Naive thymus-derived CD4-positive, alpha-beta T cell (primary cell): ENCODE measurements around the gene PTPRT. TPM values are rescaled to one million over a fixed set of nuclear protein-coding genes. Genes with fewer than 3 reads are reported as not detected.
A peak's percentile ranks its signal among the peaks of the same experiment; 100 is the strongest.

Source experiments
- ATAC-seq: fragments of 150-1000 bp; cut with Tn5 transposase; 2 replicates; pipeline ENCODE4 v1.10.0; 2021; ENCODE audit warnings: mild to moderate bottlenecking, moderate library complexity
- CTCF ChIA-PET: fragments of 350-600 bp; sonication (Branson Sonifier 250); formaldehyde crosslinking; loops from one replicate; lab custom pipeline; 2021; ENCODE audit warnings: antibody characterized with exemption; lab: Charles Lee
- POLR2A ChIA-PET: fragments of 350-600 bp; sonication (Branson Sonifier 250); formaldehyde crosslinking; loops from one replicate; lab custom pipeline; 2021; ENCODE audit warnings: antibody characterized with exemption, inconsistent platforms; lab: Charles Lee
- DNase-seq, 9 donors: peaks; one replicate each; pipeline versions ENCODE4 v3.0.0 to v3.0.0-alpha.2; 2020 to 2022; ENCODE audit warnings: mixed read lengths in 1 of 9
- H3K27ac ChIP-seq: one replicate; pipeline ENCODE4 v1.7.0; 2013; ENCODE audit warnings: mild to moderate bottlenecking, low read depth, low read length, moderate library complexity
- H3K27me3 ChIP-seq, 2 donors: one replicate each; pipeline ENCODE4 v1.7.0; 2013; ENCODE audit warnings: low read length in 2 of 2, mild to moderate bottlenecking in 2 of 2, moderate library complexity in 2 of 2; ENCODE audit not compliant: control insufficient read depth in 2 of 2, insufficient read depth in 2 of 2
- H3K36me3 ChIP-seq, 3 experiments: 1 replicate in 2 of 3; 2 replicates in 1 of 3; pipeline ENCODE4 v1.7.0; 2013; ENCODE audit warnings: low read length in 3 of 3, mild to moderate bottlenecking in 3 of 3, moderate library complexity in 1 of 3; ENCODE audit not compliant: insufficient read depth in 3 of 3, control insufficient read depth in 2 of 3
- H3K4me1 ChIP-seq, 2 donors: one replicate each; pipeline ENCODE4 v1.7.0; 2013; ENCODE audit warnings: low read length in 2 of 2, mild to moderate bottlenecking in 2 of 2, moderate library complexity in 1 of 2; ENCODE audit not compliant: control insufficient read depth in 2 of 2, insufficient read depth in 2 of 2
- H3K4me3 ChIP-seq: 2 replicates; pipeline ENCODE4 v1.7.0; 2013; ENCODE audit warnings: mild to moderate bottlenecking, low read length
- H3K9me3 ChIP-seq, 3 experiments: 1 replicate in 2 of 3; 2 replicates in 1 of 3; pipeline ENCODE4 v1.7.0; 2013; ENCODE audit warnings: low read length in 3 of 3; ENCODE audit not compliant: control insufficient read depth in 2 of 3
- H3K27ac Mint-ChIP-seq, 9 donors: one replicate each; pipeline ENCODE4 v1.8.0; 2020 to 2022; ENCODE audit warnings: mixed read lengths in 9 of 9, mild to moderate bottlenecking in 8 of 9, moderate library complexity in 5 of 9, inconsistent platforms in 2 of 9
- H3K27me3 Mint-ChIP-seq, 5 donors: one replicate each; pipeline ENCODE4 v1.8.0; 2021 to 2022; ENCODE audit warnings: mixed read lengths in 5 of 5, mild to moderate bottlenecking in 1 of 5
- H3K36me3 Mint-ChIP-seq, 5 donors: one replicate each; pipeline ENCODE4 v1.8.0; 2020 to 2022; ENCODE audit warnings: mixed read lengths in 5 of 5, mild to moderate bottlenecking in 3 of 5, inconsistent platforms in 1 of 5
- H3K4me1 Mint-ChIP-seq, 7 donors: one replicate each; pipeline ENCODE4 v1.8.0; 2020 to 2022; ENCODE audit warnings: mixed read lengths in 7 of 7, mild to moderate bottlenecking in 3 of 7, inconsistent platforms in 1 of 7
- H3K4me3 Mint-ChIP-seq, 10 donors: one replicate each; pipeline ENCODE4 v1.8.0; 2020 to 2022; ENCODE audit warnings: mild to moderate bottlenecking in 10 of 10, mixed read lengths in 10 of 10, moderate library complexity in 6 of 10, inconsistent platforms in 2 of 10
- H3K9me3 Mint-ChIP-seq, 11 donors: one replicate each; pipeline ENCODE4 v1.8.0; 2020 to 2022; ENCODE audit warnings: mixed read lengths in 11 of 11, mild to moderate bottlenecking in 4 of 11, inconsistent platforms in 1 of 11, moderate library complexity in 1 of 11
- intact Hi-C, 2 donors: fragments of 100-400 bp; cut with micrococcal nuclease; formaldehyde crosslinking; loops; one replicate each; pipeline ENCODE4 v1.15.1; 2023
- polyA plus RNA-seq, 2 donors: library from polyadenylated mRNA; unstranded; fragments of 300-500 nt; fragmentation: Illumina TruSeq; gene quantifications; one replicate each; pipeline ENCODE4 v1.2.3, GENCODE V29; 2021
- total RNA-seq, 6 experiments: library from RNA in 5 of 6; stranded (reverse) in 5 of 6; gene quantifications; 1 replicate in 5 of 6; 2 replicates in 1 of 6; pipeline ENCODE4 v1.2.3 and lab custom pipeline; 2021 to 2026

PTPRT gene
- total and polyA plus RNA-seq, 7 experiments from 2014 or later: not detected

DNA sequence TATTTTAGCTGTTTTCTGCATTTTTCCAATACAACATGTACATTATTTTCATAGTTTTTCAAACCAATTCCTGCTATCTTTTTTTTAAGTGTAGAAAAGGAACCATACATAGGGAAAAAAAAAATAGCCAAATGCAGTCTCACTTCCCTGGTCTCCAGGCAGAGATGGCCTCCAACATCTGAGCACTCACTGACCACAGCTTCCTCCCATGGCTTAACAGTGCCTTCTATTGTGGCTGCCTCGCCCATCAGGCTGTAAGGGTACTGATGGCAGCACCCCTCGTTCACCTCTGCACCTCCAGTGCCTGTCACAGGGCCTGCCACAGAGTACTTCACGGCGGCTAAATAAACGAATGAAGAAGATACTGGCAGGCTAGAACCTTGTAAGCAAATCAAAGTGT lies 591.1 kb downstream of the PTPRT start:
- H3K27ac Mint-ChIP-seq: no peak overlapping the region
- CTCF ChIA-PET: no interaction called here

DNA sequence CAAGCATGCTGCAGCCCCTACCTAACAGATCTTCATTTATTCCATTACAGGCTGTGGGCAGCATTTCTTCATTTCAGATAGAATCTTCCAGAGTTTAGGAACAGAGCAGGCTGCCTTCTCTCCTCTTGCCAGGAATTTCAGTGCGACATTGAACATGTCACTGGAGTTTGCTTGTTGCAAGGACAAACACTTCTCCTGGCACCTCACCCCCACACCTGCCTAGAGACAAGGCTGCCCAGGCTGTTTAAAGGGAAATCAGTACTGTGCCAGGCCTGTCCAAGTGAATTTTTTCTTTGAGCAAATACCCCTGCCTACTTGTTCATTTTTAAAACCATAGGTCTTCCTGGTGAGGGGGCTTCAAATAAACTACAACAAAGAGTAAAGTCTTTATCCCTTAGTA lies 594.1 kb downstream of the PTPRT start:
- DNase-seq (no peak), ATAC-seq (no peak)
- H3K36me3 ChIP-seq: no peaks in the 10 kb centered on the region
- Mint-ChIP-seq H3K36me3 (no peaks in the 10 kb centered on the region), H3K27ac (no peak overlapping the region), H3K9me3 (peaks cover 0 to 7% (median 0%) of the 10 kb centered on the region in 11 donors), H3K4me1 (no peaks in the 10 kb centered on the region), H3K27me3 (peaks cover 0 to 3% (median 0%) of the 10 kb centered on the region in 5 donors), H3K4me3 (no peak overlapping the region)
- POLR2A ChIA-PET: no interaction called here
- H3K4me3 ChIP-seq: no peak overlapping the region
- no peaks in the 10 kb centered on the region for H3K4me1 ChIP-seq
- H3K27ac ChIP-seq: no peak overlapping the region
- no peaks in the 10 kb centered on the region for H3K9me3 ChIP-seq
- intact Hi-C loops: no loop called here
- no peaks in the 10 kb centered on the region for H3K27me3 ChIP-seq
- CTCF ChIA-PET: no interaction called here

More for the DNA sequence above, 591.1 kb downstream of the PTPRT start:
- Mint-ChIP-seq H3K4me1 (no peaks in the 10 kb centered on the region), H3K4me3 (no peak overlapping the region), H3K36me3 (no peaks in the 10 kb centered on the region), H3K9me3 (peaks cover 0 to 7% (median 2%) of the 10 kb centered on the region in 11 donors), H3K27me3 (peaks cover 0 to 3% (median 0%) of the 10 kb centered on the region in 5 donors)
- Histone ChIP-seq H3K4me3 (no peak overlapping the region), H3K27ac (no peak overlapping the region), H3K27me3 (no peaks in the 10 kb centered on the region), H3K9me3 (no peaks in the 10 kb centered on the region), H3K36me3 (no peaks in the 10 kb centered on the region), H3K4me1 (no peaks in the 10 kb centered on the region)
- intact Hi-C loops: no loop called here
- POLR2A ChIA-PET: no interaction called here
- ATAC-seq: no peak
- DNase-seq: no peak

DNA sequence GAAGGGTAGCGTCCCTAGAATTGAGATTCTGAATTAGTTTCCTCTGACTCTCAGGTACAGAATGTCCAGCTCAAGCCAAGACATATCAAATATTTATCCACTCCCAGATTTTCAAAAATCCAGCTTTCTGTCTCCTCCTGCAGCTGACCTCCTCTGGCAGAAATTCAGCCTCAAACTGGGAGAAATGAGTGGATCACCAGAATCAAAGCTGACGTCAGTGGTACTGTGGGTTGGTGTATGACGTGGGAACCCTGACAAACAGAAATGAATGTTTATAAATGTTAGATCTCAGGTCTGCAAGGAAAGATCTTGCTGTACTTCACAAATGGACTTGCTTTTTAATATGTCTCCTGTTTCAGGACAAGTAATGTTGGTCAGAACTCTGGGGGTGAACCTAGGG lies 595.0 kb downstream of the PTPRT start:
- peaks cover 0 to 3% (median 0%) of the 10 kb centered on the region in 5 donors for H3K27me3 Mint-ChIP-seq
- H3K4me3 Mint-ChIP-seq: no peak overlapping the region
- intact Hi-C loops: no loop called here
- Histone ChIP-seq H3K27ac (no peak overlapping the region), H3K4me3 (no peak overlapping the region), H3K27me3 (no peaks in the 10 kb centered on the region), H3K36me3 (no peaks in the 10 kb centered on the region), H3K4me1 (no peaks in the 10 kb centered on the region), H3K9me3 (no peaks in the 10 kb centered on the region)
- CTCF ChIA-PET: no interaction called here
- POLR2A ChIA-PET: no interaction called here
- H3K4me1 Mint-ChIP-seq: no peaks in the 10 kb centered on the region
- ATAC-seq (no peak), DNase-seq (no peak)
- no peak overlapping the region for H3K27ac Mint-ChIP-seq
- no peaks in the 10 kb centered on the region for H3K36me3 Mint-ChIP-seq
- H3K9me3 Mint-ChIP-seq: peaks cover 0 to 7% (median 0%) of the 10 kb centered on the region in 11 donors

DNA sequence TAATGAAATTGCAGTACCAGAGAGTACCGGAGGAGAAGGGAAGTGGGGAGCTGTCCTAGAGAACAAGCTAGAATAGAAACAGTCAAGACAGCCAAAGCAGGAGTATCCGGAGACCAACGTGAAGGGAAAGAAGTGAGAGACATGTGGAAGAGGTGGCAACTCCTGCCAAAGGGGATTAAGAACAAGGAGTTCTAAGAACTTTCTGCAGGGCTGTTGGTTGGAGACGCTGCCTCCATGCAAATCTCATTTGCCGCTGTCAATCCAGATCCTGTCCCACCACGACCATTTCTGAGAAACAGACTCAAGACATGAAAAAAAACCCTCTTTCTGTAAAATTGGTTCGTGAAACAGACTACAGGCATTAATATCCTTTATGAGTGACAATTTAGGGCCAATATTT lies 595.7 kb downstream of the PTPRT start:
- POLR2A ChIA-PET: no interaction called here
- H3K4me1 Mint-ChIP-seq: no peaks in the 10 kb centered on the region

GRCh38 chr20:42589976-42590639 lies 599.6 kb downstream of the PTPRT start:
- ChIA-PET CTCF (no interaction called here), POLR2A (no interaction called here)
- Histone ChIP-seq H3K27me3 (no peaks in the 10 kb centered on the region), H3K36me3 (no peaks in the 10 kb centered on the region), H3K9me3 (no peaks in the 10 kb centered on the region), H3K4me3 (no peak overlapping the region), H3K27ac (no peak overlapping the region), H3K4me1 (no peaks in the 10 kb centered on the region)
- intact Hi-C loops: no loop called here
- H3K27ac Mint-ChIP-seq: no peak overlapping the region
- H3K4me3 Mint-ChIP-seq: no peak overlapping the region
- DNase-seq: no peak
- ATAC-seq: no peak
- peaks cover 0 to 3% (median 0%) of the 10 kb centered on the region in 11 donors for H3K9me3 Mint-ChIP-seq
- no peaks in the 10 kb centered on the region for H3K36me3 Mint-ChIP-seq
- no peaks in the 10 kb centered on the region for H3K4me1 Mint-ChIP-seq
- peaks cover 0 to 9% (median 0%) of the 10 kb centered on the region in 5 donors for H3K27me3 Mint-ChIP-seq

More for the DNA sequence above, 595.7 kb downstream of the PTPRT start:
- CTCF ChIA-PET: no interaction called here
- Mint-ChIP-seq H3K27me3 (peaks cover 0 to 3% (median 0%) of the 10 kb centered on the region in 5 donors), H3K36me3 (no peaks in the 10 kb centered on the region), H3K4me3 (peak overlapping the region in 1 of 10 donors; percentile 17), H3K9me3 (peaks cover 0 to 7% (median 0%) of the 10 kb centered on the region in 11 donors), H3K27ac (no peak overlapping the region)
- DNase-seq (no peak), ATAC-seq (no peak)
- Histone ChIP-seq H3K4me1 (no peaks in the 10 kb centered on the region), H3K27me3 (no peaks in the 10 kb centered on the region), H3K36me3 (no peaks in the 10 kb centered on the region), H3K9me3 (no peaks in the 10 kb centered on the region), H3K4me3 (no peak overlapping the region), H3K27ac (no peak overlapping the region)
- intact Hi-C loops: no loop called here

DNA sequence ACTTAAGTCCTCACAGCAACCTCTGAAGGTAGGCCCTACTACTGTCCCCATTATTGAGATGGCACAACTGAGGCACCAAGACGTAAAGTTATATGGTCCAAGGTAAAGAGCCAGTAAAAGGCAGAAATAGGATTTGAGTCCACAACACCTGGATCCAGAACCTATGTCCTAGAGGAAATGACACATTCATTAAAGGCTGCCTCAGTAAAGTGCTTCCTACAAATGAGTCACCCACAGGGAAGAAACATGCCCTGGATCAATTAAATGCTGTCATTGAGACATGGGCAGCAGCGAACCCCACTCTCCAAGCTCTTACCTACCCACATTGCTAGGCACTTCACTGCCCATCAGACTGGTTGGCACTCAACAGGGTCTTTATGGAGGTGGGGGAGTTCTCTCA lies 600.9 kb downstream of the PTPRT start:
- POLR2A ChIA-PET: no interaction called here
- intact Hi-C loops: no loop called here

GRCh38 chr20:42587427-42587826 lies 602.3 kb downstream of the PTPRT start:
- Mint-ChIP-seq H3K9me3 (peaks cover 0 to 7% (median 0%) of the 10 kb centered on the region in 11 donors), H3K4me1 (no peaks in the 10 kb centered on the region), H3K27ac (no peak overlapping the region), H3K36me3 (no peaks in the 10 kb centered on the region), H3K4me3 (no peak overlapping the region), H3K27me3 (peaks cover 0 to 21% (median 0%) of the 10 kb centered on the region in 5 donors)
- DNase-seq: no peak
- intact Hi-C loops: no loop called here
- Histone ChIP-seq H3K27me3 (no peaks in the 10 kb centered on the region), H3K36me3 (no peaks in the 10 kb centered on the region), H3K4me3 (no peak overlapping the region), H3K9me3 (no peaks in the 10 kb centered on the region), H3K4me1 (no peaks in the 10 kb centered on the region), H3K27ac (no peak overlapping the region)
- ChIA-PET CTCF (no interaction called here), POLR2A (no interaction called here)
- no peak for ATAC-seq

More for the DNA sequence above, 600.9 kb downstream of the PTPRT start:
- DNase-seq (no peak), ATAC-seq (no peak)
- Mint-ChIP-seq H3K27me3 (peaks cover 0 to 19% (median 2%) of the 10 kb centered on the region in 5 donors), H3K27ac (no peak overlapping the region), H3K4me1 (no peaks in the 10 kb centered on the region), H3K9me3 (peaks cover 0 to 6% (median 0%) of the 10 kb centered on the region in 11 donors), H3K36me3 (no peaks in the 10 kb centered on the region), H3K4me3 (no peak overlapping the region)
- Histone ChIP-seq H3K4me3 (no peak overlapping the region), H3K27ac (no peak overlapping the region), H3K27me3 (no peaks in the 10 kb centered on the region), H3K4me1 (no peaks in the 10 kb centered on the region), H3K36me3 (no peaks in the 10 kb centered on the region), H3K9me3 (no peaks in the 10 kb centered on the region)
- CTCF ChIA-PET: no interaction called here
